OCI-LY7 (cell line): ENCODE results near the gene ANKS1B. TPM values are rescaled to one million over a fixed set of nuclear protein-coding genes. Genes with fewer than 3 reads are reported as not detected.

Experiments
- BruUV-seq: library from RNA; stranded (reverse); fragments of 400-500 nt; replicated peaks from 2 replicates; lab custom pipeline; 2021; lab: Mats Ljungman, UMichigan
- CTCF ChIA-PET: fragments of 300-600 bp; sonication (Branson Sonifier 250); formaldehyde crosslinking; loops from one replicate; lab custom pipeline; 2022; ENCODE audit warnings: antibody characterized with exemption; ENCODE audit not compliant: unreplicated experiment; lab: Charles Lee
- POLR2A ChIA-PET: fragments of 300-600 bp; sonication (Branson Sonifier 250); formaldehyde crosslinking; loops from one replicate; lab custom pipeline; 2022; ENCODE audit warnings: antibody characterized with exemption; lab: Charles Lee
- DNase-seq: peaks from one replicate; pipeline ENCODE4 v3.0.0-alpha.2; 2015; ENCODE audit warnings: low spot score
- H2AFZ ChIP-seq: fragments of 200-600 bp; sonication (generic), shearing (Covaris generic); 2 replicates; pipeline ENCODE4 v1.6.1; 2014; ENCODE audit warnings: mild to moderate bottlenecking, antibody characterized with exemption, low read length, moderate library complexity
- H3K27ac ChIP-seq: fragments of 200-600 bp; sonication (generic); 2 replicates; pipeline ENCODE4 v1.5.1; 2014; ENCODE audit warnings: mixed run types, low read depth, mild to moderate bottlenecking, moderate library complexity, low read length, inconsistent platforms; ENCODE audit not compliant: poor library complexity, severe bottlenecking
- H3K36me3 ChIP-seq: fragments of 200-600 bp; sonication (generic); 2 replicates; pipeline ENCODE4 v1.6.1; 2014; ENCODE audit warnings: mild to moderate bottlenecking, antibody characterized with exemption, low read length, moderate library complexity, mixed read lengths; ENCODE audit not compliant: insufficient read depth
- H3K4me1 ChIP-seq: fragments of 200-600 bp; sonication (generic); 2 replicates; pipeline ENCODE4 v1.5.1; 2014; ENCODE audit warnings: mild to moderate bottlenecking, low read length; ENCODE audit not compliant: insufficient read depth, poor library complexity, severe bottlenecking
- H3K4me2 ChIP-seq: fragments of 200-600 bp; sonication (generic); 2 replicates; pipeline ENCODE4 v1.6.1; 2014; ENCODE audit warnings: mild to moderate bottlenecking, low read length
- H3K4me3 ChIP-seq: fragments of 200-600 bp; sonication (generic); 2 replicates; pipeline ENCODE4 v1.5.1; 2014; ENCODE audit warnings: mild to moderate bottlenecking, low read depth, low read length; ENCODE audit not compliant: poor library complexity, severe bottlenecking
- H3K79me2 ChIP-seq: fragments of 200-600 bp; sonication (generic); 2 replicates; pipeline ENCODE4 v1.6.1; 2016; ENCODE audit warnings: low read depth, mild to moderate bottlenecking, low read length, moderate library complexity, mixed read lengths; ENCODE audit not compliant: insufficient read depth
- H3K9me2 ChIP-seq: fragments of 200-600 bp; sonication (generic); 2 replicates; pipeline ENCODE4 v1.6.1; 2016; ENCODE audit warnings: mild to moderate bottlenecking, low read length, mixed read lengths; ENCODE audit not compliant: insufficient read depth
- H3K9me3 ChIP-seq: fragments of 200-600 bp; sonication (generic); 2 replicates; pipeline ENCODE4 v1.6.1; 2014; ENCODE audit warnings: mild to moderate bottlenecking, mixed run types, low read length, mixed read lengths
- H4K20me1 ChIP-seq: fragments of 200-600 bp; sonication (generic); 2 replicates; pipeline ENCODE4 v1.6.1; 2014; ENCODE audit warnings: mild to moderate bottlenecking, antibody characterized with exemption, low read length, moderate library complexity, mixed read lengths; ENCODE audit not compliant: insufficient read depth
- CTCF ChIP-seq: fragments of 200-600 bp; sonication (generic); conservative IDR thresholded peaks from 2 replicates; pipeline ENCODE4 v1.5.1; 2014; ENCODE audit warnings: mild to moderate bottlenecking, antibody characterized with exemption, low read length, moderate library complexity, mixed read lengths
- EZH2phosphoT487 ChIP-seq: fragments of 200-600 bp; sonication (generic); IDR thresholded peaks from 2 replicates; pipeline ENCODE4 v1.6.1; 2018; ENCODE audit warnings: low read depth, borderline replicate concordance, mild to moderate bottlenecking, mixed run types, antibody characterized with exemption, low read length, moderate library complexity, mixed read lengths
- intact Hi-C: fragments of 100-400 bp; cut with micrococcal nuclease; formaldehyde crosslinking; loops from one replicate; pipeline ENCODE4 v1.10.0; 2022; ENCODE audit not compliant: unreplicated experiment
- total RNA-seq, 2 experiments: library from RNA; depleted of rRNA in 1 of 2; stranded (reverse); fragments of >200 nt in 1 of 2; shearing (Covaris generic) in 1 of 2; gene quantifications; 2 replicates each; pipeline ENCODE4 v1.2.3, GENCODE V29; 2014 to 2022

Gene ANKS1B
- total RNA-seq, 2 experiments from 2014 or later = 2.9 to 6.0 TPM

GRCh38 chr12:99772274-99772673 is 212.5 kb downstream of the ANKS1B start:
- intact Hi-C loops = no loop called here
- Histone ChIP-seq H4K20me1 (no peaks in the 10 kb centered on the region), H3K4me2 (no peak overlapping the region), H2AFZ (peak overlapping the region; percentile 73), H3K9me2 (no peaks in the 10 kb centered on the region), H3K36me3 (peaks cover 3% of the 10 kb centered on the region; the same call in 1 of the 2 replicates), H3K9me3 (peaks cover 21% of the 10 kb centered on the region; the same call in 1 of the 2 replicates), H3K4me1 (peaks cover 19% of the 10 kb centered on the region), H3K4me3 (no peak overlapping the region), H3K27ac (no peak overlapping the region), H3K79me2 (no peaks in the 10 kb centered on the region)
- BruUV-seq = no TSS peak
- TF ChIP-seq EZH2phosphoT487 (no peak), CTCF (no peak)
- ChIA-PET CTCF (no interaction called here), POLR2A (interaction anchor here (0.6 to 0.8 kb wide), 2 partner anchors 574 to 1022 kb away, joined by 3 read pairs; no protein-coding TSS in a partner anchor)
- no peak for DNase-seq

- no peak for DNase-seq
- H3K4me3 ChIP-seq = no peak overlapping the region
- intact Hi-C loops = no loop called here
- H3K9me3 ChIP-seq = peaks cover 27% of the 10 kb centered on the region; the same call in 1 of the 2 replicates
- no peak overlapping the region for H3K4me2 ChIP-seq
- TF ChIP-seq EZH2phosphoT487 (no peak), CTCF (no peak)
- ChIA-PET CTCF (no interaction called here), POLR2A (no interaction called here)
- H3K9me2 ChIP-seq = no peaks in the 10 kb centered on the region
- no peaks in the 10 kb centered on the region for H3K79me2 ChIP-seq
- H3K36me3 ChIP-seq = peaks cover 9% of the 10 kb centered on the region
- H2AFZ ChIP-seq = peak overlapping the region; percentile 73
- BruUV-seq = no TSS peak
- H4K20me1 ChIP-seq = no peaks in the 10 kb centered on the region
- H3K27ac ChIP-seq = no peak overlapping the region
- peaks cover 25% of the 10 kb centered on the region for H3K4me1 ChIP-seq
Measured at GRCh38 chr12:99771659-99772058, 213.1 kb downstream of the ANKS1B start.

- ChIA-PET CTCF (interaction anchor here (1.0 kb wide), 1 partner anchor 12 kb away, joined by 3 read pairs; no protein-coding TSS in a partner anchor), POLR2A (interaction anchor here (0.7 to 1.5 kb wide), 6 partner anchors 12 to 440 kb away, joined by 3 to 10 read pairs (median 4); no protein-coding TSS in a partner anchor)
- H3K79me2 ChIP-seq = no peaks in the 10 kb centered on the region
- peaks cover 24% of the 10 kb centered on the region for H3K36me3 ChIP-seq
- H3K27ac ChIP-seq = no peak overlapping the region
- H3K9me2 ChIP-seq = no peaks in the 10 kb centered on the region
- TF ChIP-seq CTCF (no peak), EZH2phosphoT487 (no peak)
- H3K4me2 ChIP-seq = no peak overlapping the region
- H4K20me1 ChIP-seq = no peaks in the 10 kb centered on the region
- peaks cover 31% of the 10 kb centered on the region; the same call in 1 of the 2 replicates for H3K9me3 ChIP-seq
- H2AFZ ChIP-seq = peak overlapping the region; percentile 48; the same call in 1 of the 2 replicates
- DNase-seq = no peak
- intact Hi-C loops = loop anchor here (2.0 to 5.0 kb wide), 2 partner anchors 377 to 727 kb away; no protein-coding TSS in a partner anchor
- H3K4me3 ChIP-seq = no peak overlapping the region
- no TSS peak for BruUV-seq
- H3K4me1 ChIP-seq = peaks cover 33% of the 10 kb centered on the region
Measured at GRCh38 chr12:99769396-99769980, 215.2 kb downstream of the ANKS1B start.
